Measurements from ENCODE around the gene ANO3.

DNA sequence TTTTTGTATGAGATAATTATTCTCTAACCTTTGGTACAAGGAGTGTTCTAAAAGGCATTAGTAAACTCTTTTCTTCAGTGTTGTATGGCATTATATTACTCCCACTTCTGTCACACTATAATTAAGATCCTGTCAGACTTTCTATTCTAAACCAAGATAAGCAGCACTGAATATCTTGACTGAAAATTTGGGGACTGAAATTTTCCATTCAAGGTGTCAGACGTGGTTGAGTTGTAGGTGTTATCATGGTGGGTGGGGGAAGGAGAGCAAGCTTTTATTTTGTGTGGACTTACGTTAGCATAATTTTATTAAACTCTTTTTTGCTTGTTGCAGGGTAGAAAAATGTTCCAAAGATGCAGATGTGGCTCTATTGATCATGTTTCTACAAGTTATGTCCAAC is 217.2 kb downstream of the ANO3 start:
- TF ChIP-seq, protein P1, sequence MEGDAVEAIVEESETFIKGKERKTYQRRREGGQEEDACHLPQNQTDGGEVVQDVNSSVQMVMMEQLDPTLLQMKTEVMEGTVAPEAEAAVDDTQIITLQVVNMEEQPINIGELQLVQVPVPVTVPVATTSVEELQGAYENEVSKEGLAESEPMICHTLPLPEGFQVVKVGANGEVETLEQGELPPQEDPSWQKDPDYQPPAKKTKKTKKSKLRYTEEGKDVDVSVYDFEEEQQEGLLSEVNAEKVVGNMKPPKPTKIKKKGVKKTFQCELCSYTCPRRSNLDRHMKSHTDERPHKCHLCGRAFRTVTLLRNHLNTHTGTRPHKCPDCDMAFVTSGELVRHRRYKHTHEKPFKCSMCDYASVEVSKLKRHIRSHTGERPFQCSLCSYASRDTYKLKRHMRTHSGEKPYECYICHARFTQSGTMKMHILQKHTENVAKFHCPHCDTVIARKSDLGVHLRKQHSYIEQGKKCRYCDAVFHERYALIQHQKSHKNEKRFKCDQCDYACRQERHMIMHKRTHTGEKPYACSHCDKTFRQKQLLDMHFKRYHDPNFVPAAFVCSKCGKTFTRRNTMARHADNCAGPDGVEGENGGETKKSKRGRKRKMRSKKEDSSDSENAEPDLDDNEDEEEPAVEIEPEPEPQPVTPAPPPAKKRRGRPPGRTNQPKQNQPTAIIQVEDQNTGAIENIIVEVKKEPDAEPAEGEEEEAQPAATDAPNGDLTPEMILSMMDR (IDR thresholded peaks at IDR 0.05): no peak
- TF ChIP-seq POLR2A (IDR thresholded peaks at IDR 0.05): no peak

Data from thyroid gland (tissue), 4 donors.